ENCODE measurements around the gene DSN1. TPM values are rescaled to one million over a fixed set of nuclear protein-coding genes. Genes with fewer than 3 reads are reported as not detected.
A peak's percentile ranks its signal among the peaks of the same experiment; 100 is the strongest.

Gene DSN1
- total RNA-seq, 1 donor from 2014 or later = 7.5 TPM

- no peak for DNase-seq (ENCODE audit: low spot score)
These were observed 22.1 kb upstream of the DSN1 start for GRCh38 chr20:36795691-36796090.

- DNase-seq (ENCODE audit: low spot score) = no peak
These were observed 20.5 kb upstream of the DSN1 start for GRCh38 chr20:36794116-36794474.

GRCh38 chr20:36793294-36794115 is 19.9 kb upstream of the DSN1 start:
- no peak for DNase-seq (ENCODE audit: low spot score)

GRCh38 chr20:36792422-36792821 is 18.9 kb upstream of the DSN1 start:
- DNase-seq (ENCODE audit: low spot score) = peak; percentile 74

GRCh38 chr20:36791862-36792261 is 18.3 kb upstream of the DSN1 start:
- no peak for DNase-seq (ENCODE audit: low spot score)

GRCh38 chr20:36786663-36787062 is 13.1 kb upstream of the DSN1 start:
- DNase-seq (ENCODE audit: low spot score) = no peak

- no peak for DNase-seq (ENCODE audit: low spot score)
These were observed 12.7 kb upstream of the DSN1 start for GRCh38 chr20:36786246-36786645.

GRCh38 chr20:36785308-36785707 is 11.7 kb upstream of the DSN1 start:
- DNase-seq (ENCODE audit: low spot score) = no peak

GRCh38 chr20:36784900-36785299 is 11.3 kb upstream of the DSN1 start:
- DNase-seq (ENCODE audit: low spot score) = no peak

GRCh38 chr20:36784116-36784515 is 10.6 kb upstream of the DSN1 start:
- DNase-seq (ENCODE audit: low spot score) = no peak

GRCh38 chr20:36779656-36780025 is 6.1 kb upstream of the DSN1 start:
- DNase-seq (ENCODE audit: low spot score) = no peak

- DNase-seq (ENCODE audit: low spot score) = no peak
These were observed 5.5 kb upstream of the DSN1 start for GRCh38 chr20:36778831-36779655.

GRCh38 chr20:36777576-36777975 is 4.0 kb upstream of the DSN1 start:
- no peak for DNase-seq (ENCODE audit: low spot score)

- DNase-seq (ENCODE audit: low spot score) = no peak
These were observed 3.6 kb upstream of the DSN1 start for GRCh38 chr20:36777167-36777566.

GRCh38 chr20:36775826-36776225 is 2.3 kb upstream of the DSN1 start:
- DNase-seq (ENCODE audit: low spot score) = no peak

- DNase-seq (ENCODE audit: low spot score) = peak; percentile 36
These were observed 1.6 kb upstream of the DSN1 start for GRCh38 chr20:36775196-36775595.

- DNase-seq (ENCODE audit: low spot score) = no peak
These were observed 411 bp downstream of the DSN1 start for GRCh38 chr20:36773107-36773596.

GRCh38 chr20:36770680-36771079 is 2.9 kb downstream of the DSN1 start:
- DNase-seq (ENCODE audit: low spot score) = no peak

- peak; percentile 24 for DNase-seq (ENCODE audit: low spot score)
These were observed 4.7 kb downstream of the DSN1 start for GRCh38 chr20:36768768-36769430.

GRCh38 chr20:36761125-36761524 is 12.4 kb downstream of the DSN1 start:
- no peak for DNase-seq (ENCODE audit: low spot score)

- no peak for DNase-seq (ENCODE audit: low spot score)
These were observed 12.9 kb downstream of the DSN1 start for GRCh38 chr20:36760647-36761046.

- no peak for DNase-seq (ENCODE audit: low spot score)
These were observed 15.3 kb downstream of the DSN1 start for GRCh38 chr20:36758276-36758675.
